IPS-15b (cell line): Measurements from ENCODE around the gene PCYOX1L.

Experiments used
- H3K27me3 ChIP-seq: one replicate; pipeline ENCODE4 v1.6.1; 2013; ENCODE audit warnings: low read length; ENCODE audit not compliant: control insufficient read depth, insufficient read depth
- H3K36me3 ChIP-seq: one replicate; pipeline ENCODE4 v1.6.1; 2013; ENCODE audit warnings: low read length; ENCODE audit not compliant: control insufficient read depth, insufficient read depth
- H3K4me1 ChIP-seq: one replicate; pipeline ENCODE4 v1.6.1; 2013; ENCODE audit warnings: mild to moderate bottlenecking, low read length; ENCODE audit not compliant: control insufficient read depth, insufficient read depth
- H3K4me3 ChIP-seq: one replicate; pipeline ENCODE4 v1.5.1; 2013; ENCODE audit warnings: low read depth, low read length
- H3K9ac ChIP-seq: one replicate; pipeline ENCODE4 v1.6.1; 2013; ENCODE audit warnings: low read depth, mild to moderate bottlenecking, low read length
- H3K9me3 ChIP-seq: one replicate; pipeline ENCODE4 v1.6.1; 2013; ENCODE audit warnings: mild to moderate bottlenecking, low read length; ENCODE audit not compliant: control insufficient read depth, insufficient read depth

The PCYOX1L gene

DNA sequence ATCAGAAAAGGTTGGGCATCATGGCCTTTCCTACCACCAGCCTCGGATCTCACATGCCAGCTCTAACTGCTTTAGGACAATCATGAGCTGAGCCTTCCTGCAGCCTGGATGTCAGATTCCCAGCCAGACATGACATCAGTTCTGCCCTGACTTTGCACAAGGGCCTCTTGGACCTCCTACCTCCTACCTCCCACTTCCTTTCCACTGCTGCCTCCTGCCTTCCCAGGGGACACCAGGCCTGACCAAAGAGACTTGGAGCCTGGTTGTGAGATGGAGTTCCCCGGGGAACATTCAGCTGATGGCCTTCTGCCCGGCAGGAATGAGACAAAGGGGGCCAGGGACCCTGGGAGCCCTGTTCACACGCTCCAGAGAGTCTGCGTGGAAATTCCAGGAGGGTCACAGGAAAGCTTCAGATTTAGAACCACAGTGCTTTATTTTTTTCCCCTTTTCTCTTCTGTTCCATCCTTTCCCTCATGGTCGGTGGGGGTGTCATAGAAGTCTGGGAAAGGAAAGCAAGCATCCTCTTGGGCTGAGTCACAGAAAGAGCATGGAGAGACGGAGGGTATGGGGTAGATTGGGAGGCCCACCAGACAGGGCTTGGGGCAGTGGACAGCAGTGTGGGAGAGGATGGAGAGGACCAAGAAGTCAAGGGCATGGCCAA lies 56.7 kb downstream of the PCYOX1L start:
- H3K4me3 ChIP-seq = no peak overlapping the region
- no peak overlapping the region for H3K9ac ChIP-seq
- H3K4me1 ChIP-seq = peaks cover 6% of the 10 kb centered on the region
- no peaks in the 10 kb centered on the region for H3K9me3 ChIP-seq
- no peaks in the 10 kb centered on the region for H3K27me3 ChIP-seq
- H3K36me3 ChIP-seq = no peaks in the 10 kb centered on the region

DNA sequence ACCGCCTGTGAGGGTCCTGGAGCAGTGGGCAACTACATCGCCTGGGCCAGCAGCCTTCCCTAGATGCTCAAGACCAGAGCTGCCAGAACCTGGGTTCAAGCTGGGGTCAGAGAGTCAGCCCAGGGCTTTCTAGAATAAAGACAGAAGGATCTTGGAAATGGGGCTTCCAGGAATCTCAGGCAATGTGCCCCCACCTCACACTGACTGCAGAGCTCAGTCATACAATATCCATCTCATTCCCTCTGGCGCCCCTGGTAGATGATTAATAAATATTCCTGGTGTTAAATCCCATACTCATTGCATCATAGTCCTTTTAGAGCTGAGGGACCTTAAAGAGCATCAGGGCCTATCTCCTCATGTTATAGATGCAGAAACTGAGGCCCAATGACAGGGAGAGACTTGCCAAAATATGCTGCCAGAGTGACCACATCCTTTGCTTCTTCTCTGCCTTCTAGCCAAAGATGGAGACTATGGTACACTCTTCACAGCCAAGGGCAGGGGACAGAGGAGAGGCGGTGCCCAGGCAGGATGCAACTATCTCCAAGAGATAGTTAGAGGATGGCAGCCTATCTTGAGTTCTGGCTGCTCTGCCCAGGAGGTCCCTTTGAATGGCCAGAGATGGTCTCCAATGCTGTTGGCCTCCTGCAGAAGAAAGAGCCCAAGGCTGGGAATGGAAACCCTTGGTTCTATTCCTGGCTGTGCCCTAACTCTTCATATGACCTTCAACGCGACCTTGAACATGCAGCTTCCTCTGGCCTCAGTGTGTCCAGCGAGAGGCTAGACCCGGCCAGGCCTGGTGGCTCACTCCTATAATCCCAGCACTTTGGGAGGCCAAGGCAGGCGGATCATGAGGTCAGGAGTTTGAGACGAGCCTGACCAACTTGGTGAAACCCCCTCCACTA lies 57.5 kb downstream of the PCYOX1L start:
- H3K36me3 ChIP-seq = no peaks in the 10 kb centered on the region
- no peak overlapping the region for H3K9ac ChIP-seq
- H3K4me3 ChIP-seq = no peak overlapping the region
- peaks cover 4% of the 10 kb centered on the region for H3K4me1 ChIP-seq
- H3K27me3 ChIP-seq = no peaks in the 10 kb centered on the region
- H3K9me3 ChIP-seq = no peaks in the 10 kb centered on the region

DNA sequence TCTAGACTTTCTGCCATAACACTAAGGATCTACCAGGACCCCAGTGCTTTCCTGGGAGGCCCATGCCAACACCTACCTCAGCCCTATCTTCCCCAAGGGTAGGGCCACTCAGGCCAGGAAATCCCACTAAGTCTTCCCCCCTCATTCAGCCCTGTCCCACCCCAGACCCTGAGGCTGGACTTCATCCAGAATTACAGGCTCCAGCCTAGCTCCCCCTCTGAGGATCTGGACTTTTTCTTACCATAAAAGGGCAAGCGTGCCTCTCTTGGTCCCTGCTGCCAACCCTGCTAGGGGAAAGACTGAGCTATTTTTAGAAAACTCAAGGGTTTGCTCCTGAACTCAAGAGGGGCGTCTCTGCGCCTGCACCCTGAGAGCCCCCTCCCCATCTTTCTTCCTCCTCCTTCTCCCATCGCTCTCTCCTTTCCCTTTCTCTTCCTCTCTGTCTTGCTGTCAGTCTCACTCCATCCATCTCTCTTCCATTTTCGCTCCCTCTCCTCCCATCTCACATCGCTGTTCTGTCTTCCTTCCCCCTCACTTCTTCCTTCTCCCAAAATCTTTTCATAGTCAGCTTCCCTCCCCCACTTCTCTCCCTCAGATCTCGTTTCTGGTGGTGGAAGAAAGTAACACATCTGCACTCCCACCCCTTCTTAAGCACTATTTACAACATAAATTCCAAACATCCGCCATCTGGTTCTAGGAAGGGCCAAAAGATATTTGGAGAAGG lies 59.3 kb downstream of the PCYOX1L start:
- Histone ChIP-seq H3K27me3 (no peaks in the 10 kb centered on the region), H3K36me3 (no peaks in the 10 kb centered on the region), H3K4me1 (peaks cover 4% of the 10 kb centered on the region), H3K9me3 (no peaks in the 10 kb centered on the region), H3K4me3 (no peak overlapping the region), H3K9ac (no peak overlapping the region)

DNA sequence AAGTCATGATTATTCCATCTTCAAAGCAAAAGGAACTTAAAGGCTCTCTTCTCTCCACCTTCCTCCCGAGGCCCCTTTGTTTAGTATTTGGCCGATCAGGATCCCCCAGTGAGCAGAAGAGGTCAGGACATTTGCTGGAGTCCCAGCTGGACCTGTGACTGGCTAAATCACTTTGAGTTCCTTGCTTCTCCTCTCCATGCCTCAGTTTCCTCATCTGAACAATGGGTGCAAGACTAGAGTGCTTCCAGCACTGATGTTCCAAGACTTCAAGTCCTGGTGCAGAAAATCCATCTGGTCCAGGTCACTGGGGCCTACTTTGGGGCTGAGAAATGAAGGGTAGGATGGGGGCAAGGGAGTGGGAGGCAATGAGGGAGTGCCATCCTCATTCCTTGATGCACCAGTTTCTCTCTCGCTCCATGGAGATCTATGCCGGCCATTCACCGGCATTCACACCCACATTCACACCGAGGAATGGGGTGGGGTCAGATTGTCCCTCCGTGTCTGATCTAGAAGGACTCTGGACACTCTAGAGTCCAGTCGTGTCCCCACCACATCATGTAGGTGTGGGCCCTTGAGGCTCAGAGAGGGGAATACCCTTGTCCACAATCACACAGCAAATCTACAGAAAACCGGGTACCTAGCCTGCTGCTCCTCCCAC lies 60.0 kb downstream of the PCYOX1L start:
- Histone ChIP-seq H3K36me3 (no peaks in the 10 kb centered on the region), H3K4me3 (no peak overlapping the region), H3K9me3 (no peaks in the 10 kb centered on the region), H3K9ac (no peak overlapping the region), H3K4me1 (peaks cover 4% of the 10 kb centered on the region), H3K27me3 (no peaks in the 10 kb centered on the region)

DNA sequence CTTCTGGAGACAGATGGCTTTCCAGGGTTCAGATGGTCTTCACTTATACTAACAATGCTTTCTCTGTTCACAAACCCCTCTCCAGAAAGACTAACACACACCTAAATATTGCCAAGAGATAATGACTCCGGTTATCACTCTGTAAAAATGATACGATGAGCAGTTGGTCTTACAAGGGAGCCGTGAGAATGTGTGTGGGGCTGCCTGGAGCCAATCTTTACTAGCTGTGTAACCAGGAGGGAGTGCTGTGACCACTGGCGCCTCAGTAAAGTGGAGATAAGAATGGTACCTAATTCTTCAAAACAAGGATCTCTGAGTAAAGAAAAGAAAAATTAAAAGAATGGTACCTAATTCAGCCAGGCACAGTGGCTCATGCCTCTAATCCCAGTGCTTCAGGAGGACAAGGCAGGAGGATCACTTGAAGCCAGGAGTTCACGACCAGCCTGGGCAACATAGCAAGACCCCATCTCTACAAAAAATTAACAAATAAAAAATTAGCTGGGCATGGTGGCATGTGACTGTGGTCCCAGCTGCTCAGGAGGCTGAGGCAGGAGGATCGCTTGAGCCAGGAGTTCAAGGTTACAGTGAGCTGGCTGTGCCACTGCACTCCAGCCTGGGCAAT lies 61.2 kb downstream of the PCYOX1L start:
- Histone ChIP-seq H3K36me3 (no peaks in the 10 kb centered on the region), H3K9ac (no peak overlapping the region), H3K27me3 (no peaks in the 10 kb centered on the region), H3K4me3 (no peak overlapping the region), H3K9me3 (no peaks in the 10 kb centered on the region), H3K4me1 (peaks cover 12% of the 10 kb centered on the region)
